B cell (primary cell): Measurements from ENCODE around the gene SORL1-AS1. TPM values are rescaled to one million over a fixed set of nuclear protein-coding genes. Genes with fewer than 3 reads are reported as not detected.

Experiments used
- ATAC-seq: fragments of 200-7000 bp; cut with Tn5 transposase; one replicate; pipeline ENCODE4 v1.10.0; 2021; ENCODE audit warnings: low read depth, mild to moderate bottlenecking, moderate number of reproducible peaks, moderate library complexity
- CTCF ChIA-PET: fragments of 350-600 bp; sonication (Branson Sonifier 250); formaldehyde crosslinking; loops from one replicate; lab custom pipeline; 2021; ENCODE audit warnings: antibody characterized with exemption, inconsistent platforms; lab: Charles Lee
- POLR2A ChIA-PET: fragments of 350-600 bp; sonication (Branson Sonifier 250); formaldehyde crosslinking; loops from one replicate; lab custom pipeline; 2021; ENCODE audit warnings: antibody characterized with exemption; lab: Charles Lee
- DNase-seq: peaks from one replicate; pipeline ENCODE4 v3.0.0; 2013
- H2AFZ ChIP-seq: 2 replicates; pipeline ENCODE4 v1.6.1; 2012; ENCODE audit warnings: mild to moderate bottlenecking, low read depth, low read length; ENCODE audit not compliant: insufficient read depth, poor library complexity, severe bottlenecking
- H3K27ac ChIP-seq, 2 donors: 1 replicate in 1 of 2; 2 replicates in 1 of 2; pipeline ENCODE4 v1.5.1; 2012 to 2013; ENCODE audit warnings: low read length in 2 of 2, mild to moderate bottlenecking in 2 of 2, moderate library complexity in 1 of 2
- H3K27me3 ChIP-seq, 4 experiments: fragments of 200-600 bp in 1 of 4; sonication (generic) in 1 of 4; replicated peaks in 1 of 4; 1 replicate in 2 of 4; 2 replicates in 2 of 4; pipeline versions ENCODE4 v1.6.1 to v1.7.0; 2013 to 2016; ENCODE audit warnings: low read length in 3 of 4, mild to moderate bottlenecking in 2 of 4, mixed read lengths in 1 of 4, moderate library complexity in 1 of 4; ENCODE audit not compliant: insufficient read depth in 4 of 4, control insufficient read depth in 3 of 4; ENCODE audit errors: control extremely low read depth in 1 of 4
- H3K36me3 ChIP-seq, 2 experiments: replicated peaks in 1 of 2; 1 replicate in 1 of 2; 2 replicates in 1 of 2; pipeline versions ENCODE4 v1.6.1 to v1.7.1; 2013; ENCODE audit warnings: low read length in 1 of 2; ENCODE audit not compliant: insufficient read depth in 2 of 2, control insufficient read depth in 1 of 2; ENCODE audit errors: control extremely low read depth in 1 of 2, extremely low read depth in 1 of 2
- H3K4me1 ChIP-seq, 2 donors: fragments of 200-600 bp in 1 of 2; sonication (generic) in 1 of 2; 1 replicate in 1 of 2; 2 replicates in 1 of 2; pipeline versions ENCODE4 v1.5.1 to v1.6.1; 2013 to 2017; ENCODE audit warnings: low read length in 2 of 2; ENCODE audit not compliant: control insufficient read depth in 2 of 2, insufficient read depth in 2 of 2
- H3K4me2 ChIP-seq: replicated peaks from 2 replicates; pipeline ENCODE3; 2012; ENCODE audit warnings: mild to moderate bottlenecking, low read depth, low read length; ENCODE audit not compliant: poor library complexity, severe bottlenecking
- H3K4me3 ChIP-seq, 5 experiments: fragments of 200-600 bp in 1 of 5; sonication (generic) in 1 of 5; 1 replicate in 3 of 5; 2 replicates in 2 of 5; pipeline versions ENCODE4 v1.5.1 to v1.7.0; 2011 to 2016; ENCODE audit warnings: low read length in 4 of 5, mild to moderate bottlenecking in 4 of 5, low read depth in 2 of 5, control low read depth in 1 of 5, moderate library complexity in 1 of 5; ENCODE audit not compliant: insufficient read depth in 1 of 5; ENCODE audit errors: control extremely low read depth in 1 of 5, extremely low read depth in 1 of 5
- H3K79me2 ChIP-seq: fragments of 200-600 bp; sonication (generic); one replicate; pipeline ENCODE4 v1.6.0; 2016; ENCODE audit warnings: low read length; ENCODE audit not compliant: control insufficient read depth, insufficient read depth
- H3K9ac ChIP-seq: fragments of 200-600 bp; sonication (generic); 2 replicates; pipeline ENCODE4 v1.6.1; 2017; ENCODE audit warnings: mild to moderate bottlenecking, low read length, moderate library complexity
- H3K9me3 ChIP-seq, 3 donors: one replicate each; pipeline versions ENCODE4 v1.6.1 to v1.7.1; 2013; ENCODE audit warnings: low read length in 2 of 3; ENCODE audit not compliant: control insufficient read depth in 2 of 3, insufficient read depth in 1 of 3; ENCODE audit errors: control extremely low read depth in 1 of 3
- H4K20me1 ChIP-seq: 2 replicates; pipeline ENCODE4 v1.6.0; 2012; ENCODE audit warnings: mild to moderate bottlenecking, low read length; ENCODE audit not compliant: insufficient read depth, control insufficient read depth, poor library complexity, severe bottlenecking
- H3K27ac Mint-ChIP-seq: one replicate; pipeline ENCODE4 v1.8.0; 2021; ENCODE audit warnings: mixed read lengths
- H3K27me3 Mint-ChIP-seq: one replicate; pipeline ENCODE4 v1.8.0; 2021; ENCODE audit warnings: mixed read lengths
- H3K4me1 Mint-ChIP-seq: one replicate; pipeline ENCODE4 v1.8.0; 2021; ENCODE audit warnings: mixed read lengths
- H3K4me3 Mint-ChIP-seq: one replicate; pipeline ENCODE4 v1.8.0; 2021; ENCODE audit warnings: mixed read lengths
- H3K9me3 Mint-ChIP-seq: one replicate; pipeline ENCODE4 v1.8.0; 2022; ENCODE audit warnings: mixed read lengths; ENCODE audit not compliant: insufficient read depth
- CTCF ChIP-seq: fragments of 200-600 bp; IDR thresholded peaks from one replicate; pipeline ENCODE4 v1.8.0; 2022; ENCODE audit warnings: antibody characterized with exemption, mild to moderate bottlenecking
- EZH2 ChIP-seq: IDR thresholded peaks from 2 replicates; pipeline ENCODE4 v1.6.1; 2012; ENCODE audit warnings: borderline replicate concordance, low read depth, mild to moderate bottlenecking, moderate library complexity, low read length; ENCODE audit not compliant: insufficient read depth, poor library complexity, severe bottlenecking
- WGBS: methylation state at CpG from one replicate; pipeline ENCODE4 v1.1.5; 2013; ENCODE audit warnings: missing lambda C conversion rate; ENCODE audit not compliant: insufficient coverage; 5-methylcytosine and 5-hydroxymethylcytosine counted together
- intact Hi-C: fragments of 100-400 bp; cut with micrococcal nuclease; formaldehyde crosslinking; loops from one replicate; pipeline ENCODE4 v1.10.0; 2022
- polyA plus RNA-seq: library from polyadenylated mRNA; depleted of rRNA; stranded (reverse); fragments of >200 nt; gene quantifications from 2 replicates; pipeline ENCODE4 v1.2.3, GENCODE V29; 2012
- total RNA-seq, 2 donors: library from RNA; stranded (reverse); fragments of 120-200 nt in 1 of 2; gene quantifications; 1 replicate in 1 of 2; 2 replicates in 1 of 2; pipeline versions ENCODE4 v1.2.3 to v1.2.4, GENCODE V29; 2013 to 2022

Gene SORL1-AS1

DNA sequence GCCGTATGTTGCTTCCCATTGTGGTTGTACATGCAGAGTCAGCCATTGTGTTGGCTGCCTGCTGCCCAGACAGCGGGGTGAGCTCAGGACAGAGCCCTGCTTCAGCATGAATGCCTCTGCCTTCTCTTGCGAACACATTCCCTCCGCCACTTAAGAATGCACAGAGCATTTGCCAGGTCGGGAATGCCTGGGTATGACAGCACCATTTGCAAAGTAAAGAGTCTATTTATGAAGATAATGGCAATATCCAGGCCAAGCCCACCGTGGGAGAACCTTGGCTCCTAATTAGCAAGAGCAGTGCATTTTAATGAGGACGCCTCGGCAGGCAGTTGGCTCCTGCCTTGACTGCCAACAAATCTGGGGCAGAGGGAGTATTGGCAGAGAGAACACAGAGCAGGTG is 63.1 kb downstream of the SORL1-AS1 start:
- Mint-ChIP-seq H3K9me3 (no peaks in the 10 kb centered on the region), H3K27me3 (no peaks in the 10 kb centered on the region), H3K4me3 (no peak overlapping the region), H3K4me1 (peaks cover 13% of the 10 kb centered on the region), H3K27ac (no peak overlapping the region)
- DNase-seq (no peak), ATAC-seq (no peak)
- Histone ChIP-seq H3K4me1 (peaks cover 3 to 11% of the 10 kb centered on the region in 2 donors), H3K27me3 (no peaks in the 10 kb centered on the region), H3K27ac (no peak overlapping the region), H3K79me2 (no peaks in the 10 kb centered on the region), H2AFZ (no peak overlapping the region), H3K36me3 (no peaks in the 10 kb centered on the region), H3K9me3 (no peaks in the 10 kb centered on the region), H3K4me3 (no peak overlapping the region), H3K4me2 (no peak overlapping the region), H3K9ac (no peak overlapping the region), H4K20me1 (no peaks in the 10 kb centered on the region)
- no peak for TF ChIP-seq EZH2
- TF ChIP-seq CTCF, result no peak
- POLR2A ChIA-PET, result no interaction called here
- intact Hi-C loops, result no loop called here
- WGBS, result 98% methylated on average over 8 of the region's 8 CpGs
- CTCF ChIA-PET, result no interaction called here

Other genes with a start within 250 kb of the SORL1-AS1 start
- 54.3 and 54.8 TPM in 2 replicates for gene SC5D, start 160.2 kb downstream of the SORL1-AS1 start, total RNA-seq
- gene SC5D, start 160.2 kb downstream of the SORL1-AS1 start, polyA plus RNA-seq, result 15.2 and 26.2 TPM in 2 replicates
- gene SORL1, start 653 bp downstream of the SORL1-AS1 start, total RNA-seq, result 396 and 414 TPM in 2 replicates
- 13.0 and 21.0 TPM in 2 replicates for gene SORL1, start 653 bp downstream of the SORL1-AS1 start, polyA plus RNA-seq